Measurements from ENCODE around the gene SCAI.

DNA sequence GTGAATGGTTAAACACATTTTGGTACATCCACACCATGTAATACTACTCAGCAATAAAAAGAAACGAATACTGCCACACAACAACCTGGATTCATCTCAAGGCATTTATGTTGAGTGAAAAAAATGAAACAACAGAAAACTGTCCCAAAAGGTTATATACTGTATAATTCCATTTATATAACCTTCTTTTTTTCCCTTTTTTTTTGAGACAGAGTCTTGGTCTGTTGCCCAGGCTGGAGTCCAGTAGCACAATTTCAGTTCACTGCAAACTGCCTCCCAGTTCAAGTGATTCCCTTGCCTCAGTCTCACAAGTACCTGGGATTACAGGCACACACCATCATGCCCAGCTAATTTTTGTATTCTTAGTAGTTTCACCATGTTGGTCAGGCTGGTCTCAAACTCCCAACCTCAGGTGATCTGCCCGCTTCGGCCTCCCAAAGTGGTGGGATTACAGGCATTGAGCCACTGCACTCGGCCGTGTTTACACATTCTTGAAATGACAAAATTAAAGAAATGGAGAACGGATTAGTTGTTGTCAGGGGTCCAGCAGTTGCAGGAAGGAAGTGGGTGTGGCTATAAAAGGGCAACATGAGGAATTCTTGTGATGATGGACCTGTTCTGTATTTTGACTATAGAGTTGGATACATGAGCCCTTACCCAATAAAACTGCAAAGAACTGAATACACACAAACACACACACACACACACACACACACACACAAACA lies 28.9 kb upstream of the SCAI start:
- TF ChIP-seq CTCF (conservative IDR thresholded peaks at IDR 0.05; ENCODE audit: low read depth in 2 of 2) (no peak), EZH2 (IDR thresholded peaks at IDR 0.05; ENCODE audit: low read depth, unreplicated experiment) (no peak), JUNB (IDR thresholded peaks at IDR 0.05; ENCODE audit: unreplicated experiment) (no peak), EZH2phosphoT487 (IDR thresholded peaks at IDR 0.05; ENCODE audit: unreplicated experiment) (no peak), CREB1 (CRISPR knock-in tag; IDR thresholded peaks at IDR 0.05; ENCODE audit: low read depth) (no peak)
